Measurements from ENCODE around the gene LHPP.
A peak's percentile ranks its signal among the peaks of the same experiment; 100 is the strongest.

Gene LHPP

DNA sequence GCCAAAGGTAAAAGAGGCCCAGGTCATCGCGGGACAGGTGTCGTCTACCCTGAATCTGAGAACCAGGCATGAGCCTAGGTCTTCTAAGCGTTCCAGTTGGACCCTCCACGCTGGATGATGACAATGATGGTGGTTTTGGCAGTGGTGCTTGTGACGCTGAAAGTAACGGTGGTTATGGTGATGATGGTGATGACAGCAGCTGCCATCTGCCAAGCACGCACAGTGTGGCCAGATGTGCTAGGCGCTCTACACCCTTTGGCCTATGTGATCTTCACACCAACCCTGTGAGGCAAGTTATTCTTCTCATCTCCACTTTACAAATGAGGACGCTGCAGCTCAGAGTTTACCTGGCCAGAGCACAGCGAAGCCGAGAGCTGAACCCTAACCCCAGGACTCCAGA, 188.6 kb downstream of the LHPP start:
- no peak overlapping the region for H3K4me2 ChIP-seq (ENCODE audit: low read length)
- H3K79me2 ChIP-seq (ENCODE audit: control insufficient read depth, low read length): peaks cover 51% of the 10 kb centered on the region
- no peaks in the 10 kb centered on the region for H3K9me3 ChIP-seq (ENCODE audit: control insufficient read depth, insufficient read depth, low read length)
- no peak for TF ChIP-seq EZH2phosphoT487 (IDR thresholded peaks at IDR 0.05; ENCODE audit: borderline replicate concordance, low read length)
- TF ChIP-seq, protein P1, sequence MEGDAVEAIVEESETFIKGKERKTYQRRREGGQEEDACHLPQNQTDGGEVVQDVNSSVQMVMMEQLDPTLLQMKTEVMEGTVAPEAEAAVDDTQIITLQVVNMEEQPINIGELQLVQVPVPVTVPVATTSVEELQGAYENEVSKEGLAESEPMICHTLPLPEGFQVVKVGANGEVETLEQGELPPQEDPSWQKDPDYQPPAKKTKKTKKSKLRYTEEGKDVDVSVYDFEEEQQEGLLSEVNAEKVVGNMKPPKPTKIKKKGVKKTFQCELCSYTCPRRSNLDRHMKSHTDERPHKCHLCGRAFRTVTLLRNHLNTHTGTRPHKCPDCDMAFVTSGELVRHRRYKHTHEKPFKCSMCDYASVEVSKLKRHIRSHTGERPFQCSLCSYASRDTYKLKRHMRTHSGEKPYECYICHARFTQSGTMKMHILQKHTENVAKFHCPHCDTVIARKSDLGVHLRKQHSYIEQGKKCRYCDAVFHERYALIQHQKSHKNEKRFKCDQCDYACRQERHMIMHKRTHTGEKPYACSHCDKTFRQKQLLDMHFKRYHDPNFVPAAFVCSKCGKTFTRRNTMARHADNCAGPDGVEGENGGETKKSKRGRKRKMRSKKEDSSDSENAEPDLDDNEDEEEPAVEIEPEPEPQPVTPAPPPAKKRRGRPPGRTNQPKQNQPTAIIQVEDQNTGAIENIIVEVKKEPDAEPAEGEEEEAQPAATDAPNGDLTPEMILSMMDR (IDR thresholded peaks at IDR 0.05; ENCODE audit: low read depth, low read length, poor library complexity, severe bottlenecking): no peak
- peaks cover 15% of the 10 kb centered on the region for H3K36me3 ChIP-seq (ENCODE audit: control insufficient read depth, low read length)
- H3K27ac ChIP-seq (ENCODE audit: low read depth, low read length): no peak overlapping the region
- no peaks in the 10 kb centered on the region for H3F3A ChIP-seq (ENCODE audit: control insufficient read depth, insufficient read depth)
- peaks cover 7% of the 10 kb centered on the region; the same call in 1 of the 2 replicates for H4K20me1 ChIP-seq (ENCODE audit: control insufficient read depth, insufficient read depth, low read depth, low read length)
- no peak overlapping the region for H3K4me3 ChIP-seq (ENCODE audit: low read length)
- no peaks in the 10 kb centered on the region for H3K27me3 ChIP-seq (ENCODE audit: control insufficient read depth, low read length)
- no peaks in the 10 kb centered on the region for H3K9me2 ChIP-seq (replicated peaks; ENCODE audit: control insufficient read depth, low read length)
- peaks cover 44% of the 10 kb centered on the region for H3K4me1 ChIP-seq (ENCODE audit: control insufficient read depth, low read length)

DNA sequence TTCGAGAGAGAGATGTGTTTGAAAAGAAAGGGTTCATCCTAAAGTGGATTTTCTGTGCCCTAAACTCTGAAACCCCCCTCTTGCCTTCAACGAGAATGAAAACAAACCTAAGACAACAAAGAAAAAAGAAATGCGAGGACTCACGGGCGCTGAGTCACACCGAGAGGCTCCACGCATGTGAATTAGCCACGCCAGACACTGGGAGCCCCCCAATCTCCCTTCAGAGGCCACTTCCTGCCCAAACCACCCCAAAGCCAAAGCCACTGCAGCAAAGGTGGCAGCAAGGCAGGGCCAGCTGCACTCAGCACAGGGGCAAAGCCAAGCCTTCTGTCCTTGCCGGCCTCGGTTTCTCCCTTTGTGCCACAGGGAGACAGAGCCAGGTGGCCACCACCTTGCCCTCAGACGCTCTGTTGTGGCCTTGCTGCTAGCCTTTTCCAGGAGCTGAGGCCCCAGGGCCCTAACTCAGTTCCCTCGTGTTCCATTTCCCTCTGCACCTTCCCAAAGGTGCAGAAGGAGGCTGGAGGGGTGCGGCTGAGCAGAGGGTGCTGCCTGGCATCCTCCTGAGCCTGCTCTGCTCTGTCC, 189.3 kb downstream of the LHPP start:
- no peak overlapping the region for H3K27ac ChIP-seq (ENCODE audit: low read depth, low read length)
- no peaks in the 10 kb centered on the region for H3K9me2 ChIP-seq (replicated peaks; ENCODE audit: control insufficient read depth, low read length)
- peak overlapping the region; percentile 15 for H3K4me2 ChIP-seq (ENCODE audit: low read length)
- H3F3A ChIP-seq (ENCODE audit: control insufficient read depth, insufficient read depth): no peaks in the 10 kb centered on the region
- no peaks in the 10 kb centered on the region for H3K9me3 ChIP-seq (ENCODE audit: control insufficient read depth, insufficient read depth, low read length)
- H3K27me3 ChIP-seq (ENCODE audit: control insufficient read depth, low read length): no peaks in the 10 kb centered on the region
- peaks cover 4% of the 10 kb centered on the region; the same call in 1 of the 2 replicates for H4K20me1 ChIP-seq (ENCODE audit: control insufficient read depth, insufficient read depth, low read depth, low read length)
- peaks cover 44% of the 10 kb centered on the region for H3K4me1 ChIP-seq (ENCODE audit: control insufficient read depth, low read length)
- H3K4me3 ChIP-seq (ENCODE audit: low read length): no peak overlapping the region
- peaks cover 18% of the 10 kb centered on the region for H3K36me3 ChIP-seq (ENCODE audit: control insufficient read depth, low read length)
- TF ChIP-seq, protein P1 (IDR thresholded peaks at IDR 0.05; ENCODE audit: low read depth, low read length, poor library complexity, severe bottlenecking): no peak
- no peak for TF ChIP-seq EZH2phosphoT487 (IDR thresholded peaks at IDR 0.05; ENCODE audit: borderline replicate concordance, low read length)
- H3K79me2 ChIP-seq (ENCODE audit: control insufficient read depth, low read length): peaks cover 44% of the 10 kb centered on the region

DNA sequence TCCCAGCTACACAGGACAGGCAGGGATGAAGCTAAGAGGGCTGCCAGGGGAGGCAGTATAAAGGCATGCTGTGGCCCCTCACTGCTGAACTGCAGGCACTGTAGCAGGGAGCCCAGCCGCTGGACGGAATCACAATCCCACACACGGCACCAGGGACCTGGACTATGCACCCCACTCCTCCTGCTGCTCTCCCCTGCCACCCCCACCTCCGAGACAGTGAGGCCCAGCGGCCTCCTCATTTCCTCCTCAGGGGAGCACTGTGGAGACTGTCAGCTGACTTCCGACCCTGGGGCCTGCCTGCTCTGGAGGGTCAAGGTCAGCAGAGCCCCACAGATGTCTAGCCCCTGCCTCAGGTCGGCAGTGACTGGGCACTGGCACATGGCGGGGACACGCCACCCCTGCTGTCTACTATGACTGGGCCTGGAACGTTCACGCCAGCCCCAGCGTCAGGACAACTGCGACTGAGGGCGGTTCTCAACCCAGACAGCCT, 189.8 kb downstream of the LHPP start:
- Histone ChIP-seq H3K27me3 (ENCODE audit: control insufficient read depth, low read length) (no peaks in the 10 kb centered on the region), H3K4me2 (ENCODE audit: low read length) (peak overlapping the region; percentile 15), H3K9me3 (ENCODE audit: control insufficient read depth, insufficient read depth, low read length) (no peaks in the 10 kb centered on the region), H3K9me2 (replicated peaks; ENCODE audit: control insufficient read depth, low read length) (no peaks in the 10 kb centered on the region), H3F3A (ENCODE audit: control insufficient read depth, insufficient read depth) (no peaks in the 10 kb centered on the region), H4K20me1 (ENCODE audit: control insufficient read depth, insufficient read depth, low read depth, low read length) (peaks cover 4% of the 10 kb centered on the region; the same call in 1 of the 2 replicates), H3K36me3 (ENCODE audit: control insufficient read depth, low read length) (peaks cover 18% of the 10 kb centered on the region), H3K4me1 (ENCODE audit: control insufficient read depth, low read length) (peaks cover 44% of the 10 kb centered on the region), H3K79me2 (ENCODE audit: control insufficient read depth, low read length) (peaks cover 42% of the 10 kb centered on the region), H3K4me3 (ENCODE audit: low read length) (no peak overlapping the region), H3K27ac (ENCODE audit: low read depth, low read length) (no peak overlapping the region)
- TF ChIP-seq, protein P1 (IDR thresholded peaks at IDR 0.05; ENCODE audit: low read depth, low read length, poor library complexity, severe bottlenecking): no peak
- no peak for TF ChIP-seq EZH2phosphoT487 (IDR thresholded peaks at IDR 0.05; ENCODE audit: borderline replicate concordance, low read length)
